ENCODE data around the gene APOBEC3F. TPM values are rescaled to one million over a fixed set of nuclear protein-coding genes. Genes with fewer than 3 reads are reported as not detected.
"Not testable (repeated sequence)": the region's sequence is repeated elsewhere in the genome, so short reads cannot be mapped to it uniquely, and the experiment has no call there.

APOBEC3F gene
- total and polyA plus RNA-seq, 8 donors = 1.7 to 8.6 (median 3.4) TPM

- ATAC-seq = no peak
- H3K27me3 ChIP-seq = no peaks in the 10 kb centered on the region
- no peaks in the 10 kb centered on the region for H3K9me3 ChIP-seq
- no peak overlapping the region for H3K27ac ChIP-seq
- WGBS, 2 donors = 73 to 84% methylated on average over 11 of the region's 11 CpGs
- H3K36me3 ChIP-seq = no peaks in the 10 kb centered on the region
- TF ChIP-seq, protein P1, sequence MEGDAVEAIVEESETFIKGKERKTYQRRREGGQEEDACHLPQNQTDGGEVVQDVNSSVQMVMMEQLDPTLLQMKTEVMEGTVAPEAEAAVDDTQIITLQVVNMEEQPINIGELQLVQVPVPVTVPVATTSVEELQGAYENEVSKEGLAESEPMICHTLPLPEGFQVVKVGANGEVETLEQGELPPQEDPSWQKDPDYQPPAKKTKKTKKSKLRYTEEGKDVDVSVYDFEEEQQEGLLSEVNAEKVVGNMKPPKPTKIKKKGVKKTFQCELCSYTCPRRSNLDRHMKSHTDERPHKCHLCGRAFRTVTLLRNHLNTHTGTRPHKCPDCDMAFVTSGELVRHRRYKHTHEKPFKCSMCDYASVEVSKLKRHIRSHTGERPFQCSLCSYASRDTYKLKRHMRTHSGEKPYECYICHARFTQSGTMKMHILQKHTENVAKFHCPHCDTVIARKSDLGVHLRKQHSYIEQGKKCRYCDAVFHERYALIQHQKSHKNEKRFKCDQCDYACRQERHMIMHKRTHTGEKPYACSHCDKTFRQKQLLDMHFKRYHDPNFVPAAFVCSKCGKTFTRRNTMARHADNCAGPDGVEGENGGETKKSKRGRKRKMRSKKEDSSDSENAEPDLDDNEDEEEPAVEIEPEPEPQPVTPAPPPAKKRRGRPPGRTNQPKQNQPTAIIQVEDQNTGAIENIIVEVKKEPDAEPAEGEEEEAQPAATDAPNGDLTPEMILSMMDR (IDR thresholded peaks at IDR 0.05) = no peak
- intact Hi-C loops (cut with DNase I) = no loop called here
- no peak for DNase-seq
- no peak overlapping the region for H3K4me3 ChIP-seq
- H3K4me1 ChIP-seq = no peaks in the 10 kb centered on the region
- FAIRE-seq = no peak
These were observed 15.0 kb downstream of the APOBEC3F start for GRCh38 chr22:39055658-39056057.

DNA sequence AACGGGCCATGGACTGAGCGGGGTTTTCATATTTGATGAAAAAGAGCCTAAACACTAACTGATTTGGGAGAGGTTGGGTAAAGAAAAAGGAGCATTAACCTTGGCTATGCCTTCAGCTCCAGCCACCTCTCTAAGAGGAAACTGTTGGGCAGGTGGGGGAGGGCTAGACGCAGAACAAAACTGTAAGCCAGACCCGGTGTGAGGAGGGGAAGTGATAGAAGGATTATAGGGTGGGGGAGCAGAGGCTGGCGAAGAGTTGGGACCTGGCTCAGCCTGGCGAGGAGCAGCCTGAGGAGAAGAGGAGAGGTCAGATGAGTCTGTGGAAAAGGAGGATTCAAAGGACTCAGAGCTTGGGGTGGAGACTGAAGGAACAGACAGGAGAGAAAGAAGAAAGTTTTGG lies 20.6 kb downstream of the APOBEC3F start:
- H3K9me3 ChIP-seq; H3K27me3 ChIP-seq; H3K27ac ChIP-seq; DNase-seq; ATAC-seq; H3K4me3 ChIP-seq; H3K36me3 ChIP-seq; FAIRE-seq; intact Hi-C loops (cut with DNase I); H3K4me1 ChIP-seq: not testable (repeated sequence)
- WGBS, 2 donors = 60 to 61% methylated on average over 6 of the region's 6 CpGs

- H3K4me1 ChIP-seq; intact Hi-C loops (cut with DNase I); H3K4me3 ChIP-seq; H3K9me3 ChIP-seq; FAIRE-seq; ATAC-seq; DNase-seq; H3K27me3 ChIP-seq; H3K36me3 ChIP-seq; H3K27ac ChIP-seq: not testable (repeated sequence)
- 62 to 74% methylated on average over 10 of the region's 10 CpGs for WGBS, 2 donors
These were observed 21.3 kb downstream of the APOBEC3F start for GRCh38 chr22:39061951-39062350.

- H3K36me3 ChIP-seq; H3K27me3 ChIP-seq; DNase-seq; FAIRE-seq; intact Hi-C loops (cut with DNase I); H3K9me3 ChIP-seq; H3K4me3 ChIP-seq; H3K27ac ChIP-seq; H3K4me1 ChIP-seq: not testable (repeated sequence)
- 90% methylated on average over 6 to 8 of the region's 8 CpGs for WGBS, 2 donors
- ATAC-seq = peak in 1 of 4 donors; percentile 29
These were observed 23.2 kb downstream of the APOBEC3F start for GRCh38 chr22:39063904-39064303.

DNA sequence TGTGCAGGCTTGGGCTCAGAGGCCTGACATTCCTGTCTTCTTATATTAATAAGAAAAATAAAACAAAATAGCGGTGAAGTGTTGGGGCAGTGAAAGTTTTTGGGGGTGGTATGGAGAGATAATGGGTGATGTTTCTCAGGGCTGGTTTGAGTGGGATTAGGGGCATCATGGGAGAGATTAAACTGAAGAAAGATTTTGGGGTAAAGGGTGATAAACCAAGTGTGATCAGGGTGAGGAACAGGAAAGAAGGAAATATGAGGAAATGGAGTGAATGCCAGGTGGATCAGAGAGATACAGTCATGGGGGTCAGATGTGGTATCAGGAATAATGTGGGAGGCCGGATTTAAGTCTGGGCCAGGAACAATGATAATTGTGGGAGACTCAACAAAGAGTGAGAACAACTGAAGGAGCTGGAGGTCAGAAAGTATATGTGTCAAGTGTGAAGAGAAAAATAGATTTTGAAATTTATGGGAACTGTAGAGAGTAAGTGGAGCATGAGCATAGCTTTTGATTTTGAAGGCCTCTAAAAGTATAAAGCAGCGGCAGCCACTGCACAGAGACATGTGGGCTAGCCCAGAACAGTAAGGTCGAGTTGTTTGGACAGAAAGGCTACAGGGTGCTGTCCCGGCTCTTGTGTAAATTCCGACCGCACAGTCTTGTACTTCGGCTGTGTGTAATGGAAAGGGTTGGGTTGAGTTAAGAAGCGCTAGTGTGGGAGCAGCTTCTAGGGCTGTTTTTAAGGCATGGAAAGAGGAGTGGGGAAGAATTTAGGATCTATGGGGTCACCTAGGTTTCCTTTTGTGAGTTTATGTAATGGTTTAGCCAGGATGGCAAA lies 26.0 kb downstream of the APOBEC3F start:
- H3K9me3 ChIP-seq; H3K27me3 ChIP-seq; H3K4me1 ChIP-seq; DNase-seq; H3K36me3 ChIP-seq; H3K27ac ChIP-seq; H3K4me3 ChIP-seq; FAIRE-seq; intact Hi-C loops (cut with DNase I); ATAC-seq: not testable (repeated sequence)
- WGBS, 2 donors = 84 to 85% methylated on average over 9 of the region's 9 CpGs

DNA sequence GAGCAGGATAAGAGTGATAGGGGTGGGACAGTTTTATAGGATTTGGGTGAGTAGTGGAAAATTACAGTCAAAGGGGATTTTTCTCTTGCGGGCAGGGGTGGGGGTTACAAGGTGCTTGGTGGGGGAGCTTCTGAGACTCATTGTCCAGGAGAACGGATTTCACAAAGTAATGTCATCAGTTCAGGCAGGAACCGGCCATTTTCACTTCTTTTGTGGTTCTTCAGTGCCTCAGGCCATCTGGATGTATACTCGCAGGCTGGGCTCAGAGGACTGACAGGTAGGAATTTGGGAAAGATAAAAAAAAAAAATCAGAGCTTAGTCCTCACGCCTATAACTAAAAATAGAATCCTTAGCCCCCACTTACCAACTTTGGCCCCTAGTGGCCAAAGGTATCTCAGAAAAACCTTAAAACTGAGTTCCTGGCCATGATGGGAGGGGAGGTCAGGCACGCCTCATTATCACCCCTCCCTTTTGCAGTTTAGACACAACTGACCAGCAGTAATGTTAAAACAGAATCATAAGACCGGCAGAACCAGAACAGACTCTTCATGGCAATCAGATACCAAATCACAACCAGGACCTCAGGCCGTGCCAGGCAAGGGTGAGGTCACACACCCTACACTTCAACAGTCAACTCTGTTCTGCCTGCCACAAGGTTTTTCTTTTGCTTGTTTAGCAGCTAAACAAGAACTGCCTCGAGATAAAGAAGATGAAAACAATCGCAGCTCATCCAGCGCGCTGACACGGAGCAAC lies 27.5 kb downstream of the APOBEC3F start:
- Histone ChIP-seq H3K4me3 (no peak overlapping the region), H3K36me3 (no peaks in the 10 kb centered on the region), H3K27me3 (no peaks in the 10 kb centered on the region), H3K27ac (no peak overlapping the region), H3K9me3 (no peaks in the 10 kb centered on the region), H3K4me1 (no peaks in the 10 kb centered on the region)
- no peak for DNase-seq
- TF ChIP-seq, protein P1 (IDR thresholded peaks at IDR 0.05) = no peak
- 62 to 66% methylated on average over 12 to 13 of the region's 13 CpGs for WGBS, 2 donors
- intact Hi-C loops (cut with DNase I) = no loop called here
- no peak for ATAC-seq
- FAIRE-seq = no peak
